ENCODE data around the gene TTC32.

The TTC32 gene

GRCh38 chr2:19868224-19868623 is 33.6 kb downstream of the TTC32 start:
- no peaks in the 10 kb centered on the region for H3K4me1 ChIP-seq (ENCODE audit: low read length)
- TF ChIP-seq EZH2 (optimal IDR thresholded peaks at IDR 0.05; ENCODE audit: low read depth, low read length) (no peak), EZH2phosphoT487 (IDR thresholded peaks at IDR 0.05; ENCODE audit: low read length) (no peak), CTCF (IDR thresholded peaks at IDR 0.05; ENCODE audit: low read length) (no peak)
- H3K9me2 ChIP-seq (replicated peaks; ENCODE audit: insufficient read depth, low read length), result no peaks in the 10 kb centered on the region
- H3K36me3 ChIP-seq (replicated peaks; ENCODE audit: insufficient read depth, low read length), result no peaks in the 10 kb centered on the region
- H3K4me3 ChIP-seq (ENCODE audit: low read length), result peak overlapping the region; percentile 67
- peak overlapping the region; percentile 98 for H2AFZ ChIP-seq (ENCODE audit: low read length)
- no peaks in the 10 kb centered on the region for H3K27me3 ChIP-seq (replicated peaks; ENCODE audit: insufficient read depth, low read length)
- H3F3A ChIP-seq (ENCODE audit: insufficient read depth, low read length), result no peaks in the 10 kb centered on the region
- no peaks in the 10 kb centered on the region for H3K9me3 ChIP-seq (replicated peaks; ENCODE audit: insufficient read depth, low read length)
- H4K20me1 ChIP-seq (ENCODE audit: insufficient read depth, low read length), result no peaks in the 10 kb centered on the region
- no peak overlapping the region for H3K27ac ChIP-seq (ENCODE audit: low read length)
- peak overlapping the region; percentile 39; the same call in 1 of the 2 replicates for H3K9ac ChIP-seq (ENCODE audit: low read length)
- H3K4me2 ChIP-seq (ENCODE audit: low read depth, low read length), result peak overlapping the region; percentile 92
- H3K79me2 ChIP-seq (ENCODE audit: low read length), result no peaks in the 10 kb centered on the region
- DNase-seq, result no peak

GRCh38 chr2:19866771-19867170 is 35.0 kb downstream of the TTC32 start:
- TF ChIP-seq EZH2phosphoT487 (IDR thresholded peaks at IDR 0.05; ENCODE audit: low read length), result no peak
- TF ChIP-seq CTCF (IDR thresholded peaks at IDR 0.05; ENCODE audit: low read length), result no peak
- TF ChIP-seq EZH2 (optimal IDR thresholded peaks at IDR 0.05; ENCODE audit: low read depth, low read length), result no peak
- H3K9me2 ChIP-seq (replicated peaks; ENCODE audit: insufficient read depth, low read length), result no peaks in the 10 kb centered on the region
- no peaks in the 10 kb centered on the region for H3K4me1 ChIP-seq (ENCODE audit: low read length)
- H3K27ac ChIP-seq (ENCODE audit: low read length), result no peak overlapping the region
- H3K27me3 ChIP-seq (replicated peaks; ENCODE audit: insufficient read depth, low read length), result no peaks in the 10 kb centered on the region
- no peak overlapping the region for H3K4me3 ChIP-seq (ENCODE audit: low read length)
- H3K9ac ChIP-seq (ENCODE audit: low read length), result no peak overlapping the region
- H3K79me2 ChIP-seq (ENCODE audit: low read length), result no peaks in the 10 kb centered on the region
- H3K9me3 ChIP-seq (replicated peaks; ENCODE audit: insufficient read depth, low read length), result no peaks in the 10 kb centered on the region
- H3K4me2 ChIP-seq (ENCODE audit: low read depth, low read length), result no peak overlapping the region
- H3F3A ChIP-seq (ENCODE audit: insufficient read depth, low read length), result no peaks in the 10 kb centered on the region
- no peaks in the 10 kb centered on the region for H3K36me3 ChIP-seq (replicated peaks; ENCODE audit: insufficient read depth, low read length)
- DNase-seq, result no peak
- no peaks in the 10 kb centered on the region for H4K20me1 ChIP-seq (ENCODE audit: insufficient read depth, low read length)
- no peak overlapping the region for H2AFZ ChIP-seq (ENCODE audit: low read length)

GRCh38 chr2:19865151-19865550 is 36.6 kb downstream of the TTC32 start:
- Histone ChIP-seq H3K9ac (ENCODE audit: low read length) (no peak overlapping the region), H3K27ac (ENCODE audit: low read length) (no peak overlapping the region), H3K79me2 (ENCODE audit: low read length) (no peaks in the 10 kb centered on the region), H3K27me3 (replicated peaks; ENCODE audit: insufficient read depth, low read length) (no peaks in the 10 kb centered on the region), H3K4me1 (ENCODE audit: low read length) (no peaks in the 10 kb centered on the region), H3K4me2 (ENCODE audit: low read depth, low read length) (no peak overlapping the region), H3K36me3 (replicated peaks; ENCODE audit: insufficient read depth, low read length) (no peaks in the 10 kb centered on the region), H3K9me2 (replicated peaks; ENCODE audit: insufficient read depth, low read length) (no peaks in the 10 kb centered on the region), H3K4me3 (ENCODE audit: low read length) (no peak overlapping the region), H4K20me1 (ENCODE audit: insufficient read depth, low read length) (no peaks in the 10 kb centered on the region), H3K9me3 (replicated peaks; ENCODE audit: insufficient read depth, low read length) (no peaks in the 10 kb centered on the region), H2AFZ (ENCODE audit: low read length) (no peak overlapping the region), H3F3A (ENCODE audit: insufficient read depth, low read length) (no peaks in the 10 kb centered on the region)
- no peak for DNase-seq
- TF ChIP-seq EZH2phosphoT487 (IDR thresholded peaks at IDR 0.05; ENCODE audit: low read length) (no peak), CTCF (IDR thresholded peaks at IDR 0.05; ENCODE audit: low read length) (no peak), EZH2 (optimal IDR thresholded peaks at IDR 0.05; ENCODE audit: low read depth, low read length) (no peak)
